Measurements from ENCODE around the gene AMELX.

AMELX gene

GRCh38 chrX:11311706-11312105 is 18.5 kb downstream of the AMELX start:
- no peak for DNase-seq

GRCh38 chrX:11319806-11320520 is 26.8 kb downstream of the AMELX start:
- DNase-seq: no peak

GRCh38 chrX:11321986-11322385 is 28.8 kb downstream of the AMELX start:
- DNase-seq: no peak

GRCh38 chrX:11328134-11328533 is 34.9 kb downstream of the AMELX start:
- DNase-seq: no peak

GRCh38 chrX:11329021-11329420 is 35.8 kb downstream of the AMELX start:
- DNase-seq: no peak

GRCh38 chrX:11331788-11332187 is 38.6 kb downstream of the AMELX start:
- no peak for DNase-seq

GRCh38 chrX:11334165-11334564 is 41.0 kb downstream of the AMELX start:
- DNase-seq: no peak

- no peak for DNase-seq
These were observed 43.0 kb downstream of the AMELX start for GRCh38 chrX:11336201-11336600.

GRCh38 chrX:11337292-11338009 is 44.2 kb downstream of the AMELX start:
- DNase-seq: no peak

GRCh38 chrX:11341274-11342201 is 48.3 kb downstream of the AMELX start:
- no peak for DNase-seq

- DNase-seq: no peak
These were observed 49.5 kb downstream of the AMELX start for GRCh38 chrX:11342673-11343072.

GRCh38 chrX:11346121-11346682 is 53.0 kb downstream of the AMELX start:
- DNase-seq: no peak

GRCh38 chrX:11347300-11347699 is 54.1 kb downstream of the AMELX start:
- no peak for DNase-seq

GRCh38 chrX:11349020-11349419 is 55.8 kb downstream of the AMELX start:
- no peak for DNase-seq

- no peak for DNase-seq
These were observed 56.6 kb downstream of the AMELX start for GRCh38 chrX:11349661-11350337.
